HG03354 (cell line): Measurements from ENCODE around the gene FGF18.
"Not testable (repeated sequence)": the region's sequence is repeated elsewhere in the genome, so short reads cannot be mapped to it uniquely, and the experiment has no call there.

Experiments
- ATAC-seq: cut with Tn5 transposase; IDR thresholded peaks from one replicate; pipeline ENCODE4 v1.9.1; 2021; ENCODE audit warnings: mild to moderate bottlenecking; ENCODE audit not compliant: unreplicated experiment, poor library complexity, severe bottlenecking

Gene FGF18

GRCh38 chr5:171397599-171397998, 21.8 kb upstream of the FGF18 start:
- no peak for ATAC-seq

GRCh38 chr5:171398660-171399059, 20.8 kb upstream of the FGF18 start:
- ATAC-seq = not testable (repeated sequence)

GRCh38 chr5:171400169-171400568, 19.3 kb upstream of the FGF18 start:
- no peak for ATAC-seq

- no peak for ATAC-seq
Measured at GRCh38 chr5:171401167-171401947, 18.1 kb upstream of the FGF18 start.

- not testable (repeated sequence) for ATAC-seq
Measured at GRCh38 chr5:171402751-171403150, 16.7 kb upstream of the FGF18 start.

- no peak for ATAC-seq
Measured at GRCh38 chr5:171405615-171406014, 13.8 kb upstream of the FGF18 start.

- ATAC-seq = no peak
Measured at GRCh38 chr5:171407234-171407633, 12.2 kb upstream of the FGF18 start.

- no peak for ATAC-seq
Measured at GRCh38 chr5:171409164-171410136, 10.0 kb upstream of the FGF18 start.

GRCh38 chr5:171410181-171410580, 9.3 kb upstream of the FGF18 start:
- ATAC-seq = no peak

GRCh38 chr5:171412186-171412585, 7.3 kb upstream of the FGF18 start:
- no peak for ATAC-seq

GRCh38 chr5:171413153-171413910, 6.1 kb upstream of the FGF18 start:
- no peak for ATAC-seq

GRCh38 chr5:171413993-171414392, 5.5 kb upstream of the FGF18 start:
- ATAC-seq = not testable (repeated sequence)

- no peak for ATAC-seq
Measured at GRCh38 chr5:171415115-171415730, 4.2 kb upstream of the FGF18 start.

GRCh38 chr5:171416160-171417049, 3.0 kb upstream of the FGF18 start:
- ATAC-seq = no peak

- ATAC-seq = peak; percentile 76
Measured at GRCh38 chr5:171418316-171418981, 998 bp upstream of the FGF18 start.

- ATAC-seq = peak; percentile 33
Measured at GRCh38 chr5:171419688-171420430, 412 bp downstream of the FGF18 start.

- no peak for ATAC-seq
Measured at GRCh38 chr5:171420431-171421241, 1.2 kb downstream of the FGF18 start.
